C1 segment of cervical spinal cord (tissue), 14 donors: ENCODE measurements around the gene RBM28.

Experiments used
- DNase-seq, 14 donors: peaks; one replicate each; lab custom pipeline; 2025; lab: John Stamatoyannopoulos, UW

RBM28 gene

DNA sequence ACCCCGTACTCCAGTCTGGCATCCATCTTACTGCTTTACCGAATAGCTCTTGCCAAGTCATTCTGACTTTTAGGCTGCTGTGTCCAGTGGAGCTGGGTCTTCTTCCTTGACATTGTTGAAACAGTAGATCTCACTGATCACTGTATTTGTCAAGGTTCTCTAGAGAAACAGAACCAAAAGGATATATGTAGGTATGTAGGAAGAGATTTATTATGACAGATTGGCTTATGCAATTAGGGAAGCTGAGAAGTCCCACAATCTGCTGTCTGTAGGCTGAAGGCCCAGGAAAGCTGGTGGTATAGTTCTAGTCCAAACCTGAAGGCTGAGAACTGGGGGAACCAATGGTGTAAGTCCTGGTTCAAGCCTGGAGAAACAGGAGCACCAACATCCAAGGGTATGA, 29.9 kb upstream of the RBM28 start:
- DNase-seq = no peak

DNA sequence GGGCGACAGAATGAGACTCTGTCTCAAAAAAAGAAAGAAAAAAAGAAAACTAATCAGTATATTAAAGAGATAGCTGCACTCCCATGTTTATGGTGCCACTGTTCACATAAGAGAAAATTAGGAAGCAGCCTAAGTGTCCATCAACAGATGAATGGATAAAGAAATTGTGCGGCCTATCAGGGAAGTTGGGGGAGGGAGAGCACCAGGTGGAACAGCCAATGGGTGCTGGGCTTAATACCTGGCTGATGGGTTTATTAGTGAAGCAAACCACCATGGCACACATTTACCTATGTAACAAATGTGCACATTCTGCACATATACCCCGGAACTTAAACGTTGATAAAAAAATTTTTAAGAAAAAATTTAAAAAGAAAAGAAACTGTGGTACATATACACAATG, 26.8 kb upstream of the RBM28 start:
- DNase-seq = no peak

DNA sequence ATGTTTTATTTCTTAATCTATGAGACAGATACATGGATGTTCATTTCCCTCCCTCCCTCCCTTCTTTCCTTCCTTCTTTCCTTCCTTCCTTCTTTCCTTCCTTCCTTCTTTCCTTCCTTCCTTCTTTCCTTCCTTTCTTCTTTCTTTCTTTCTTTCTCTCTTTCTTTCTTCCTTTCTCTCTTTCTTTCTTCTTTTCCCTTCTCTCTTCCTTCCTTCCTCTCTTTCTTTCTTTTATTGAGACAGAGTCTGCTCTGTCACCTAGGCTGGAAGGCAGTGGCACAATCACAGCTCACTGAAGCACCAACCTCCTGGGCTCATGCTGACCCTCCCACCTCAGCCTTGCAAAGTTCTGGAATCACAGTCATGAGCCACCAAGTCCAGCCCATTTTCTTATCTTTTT, 23.3 kb upstream of the RBM28 start:
- DNase-seq = no peak

DNA sequence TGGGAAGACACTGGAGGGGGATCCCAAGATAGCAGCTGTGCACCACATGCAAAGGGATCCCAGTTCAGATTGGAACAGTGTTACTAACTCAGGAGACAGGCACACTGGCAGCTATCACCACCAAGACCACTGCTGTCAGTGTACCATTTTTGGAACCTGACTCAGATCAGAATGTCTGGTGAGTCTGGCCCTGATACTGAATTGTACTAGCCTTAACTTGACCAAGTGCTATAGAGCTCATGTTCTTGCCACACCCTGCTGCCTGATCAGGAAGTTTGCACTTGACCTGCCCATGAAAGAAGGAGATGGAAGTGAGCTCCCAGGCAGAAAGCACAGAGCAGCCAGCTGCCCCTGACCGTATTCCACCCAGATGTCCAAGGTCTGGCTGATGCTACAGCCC, 22.6 kb upstream of the RBM28 start:
- no peak for DNase-seq

DNA sequence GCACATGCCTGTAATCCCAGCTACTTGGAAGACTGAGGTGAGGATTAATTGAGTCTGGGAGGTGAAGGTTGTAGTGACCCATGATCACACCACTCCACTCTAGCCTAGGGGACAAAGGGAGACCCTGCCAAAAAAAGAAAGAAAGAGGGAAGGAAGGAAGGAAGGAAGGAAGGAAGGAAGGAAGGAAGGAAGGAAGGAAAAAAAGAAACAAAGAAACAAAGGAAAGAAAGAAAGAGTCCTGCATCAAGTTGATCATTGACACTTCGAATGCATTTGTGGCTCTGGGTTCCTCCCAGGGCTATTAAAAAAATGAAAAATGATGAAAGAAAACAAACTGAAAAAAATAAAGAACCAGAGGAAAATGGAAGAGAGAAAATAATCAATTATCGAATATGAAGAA, 21.7 kb upstream of the RBM28 start:
- DNase-seq = no peak

DNA sequence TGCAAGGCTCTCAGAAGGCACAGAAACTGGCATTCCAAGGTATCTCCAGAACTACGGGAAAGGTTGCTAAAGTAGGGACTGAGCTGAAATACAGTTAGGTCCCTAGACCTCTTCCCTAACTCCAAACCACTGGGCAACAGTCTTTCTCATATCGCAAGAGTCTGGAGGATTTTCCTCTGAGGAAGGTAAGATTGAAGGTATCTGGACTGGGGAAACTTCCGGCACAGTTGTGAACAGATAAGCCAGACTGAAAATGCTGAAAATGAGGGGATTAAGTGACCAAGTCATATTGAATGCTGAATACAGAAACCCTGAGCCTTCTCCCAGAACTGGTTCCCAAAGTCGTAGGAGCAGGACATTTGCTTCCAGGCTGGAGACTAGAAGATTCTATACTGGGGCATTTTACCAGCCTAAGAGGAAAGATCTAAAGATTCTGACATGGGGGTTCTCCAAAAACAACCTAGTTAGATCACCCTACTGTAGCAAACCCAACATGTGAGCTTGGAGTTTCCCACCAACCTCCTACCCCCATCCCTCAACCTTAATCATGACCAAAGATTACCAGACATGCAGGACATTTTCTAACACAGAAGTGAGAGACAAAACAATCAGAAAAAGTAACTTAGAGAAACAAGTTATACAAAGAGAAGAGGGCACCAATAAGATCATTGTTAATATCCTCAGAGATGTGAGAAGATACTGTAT, 20.6 kb upstream of the RBM28 start:
- no peak for DNase-seq

DNA sequence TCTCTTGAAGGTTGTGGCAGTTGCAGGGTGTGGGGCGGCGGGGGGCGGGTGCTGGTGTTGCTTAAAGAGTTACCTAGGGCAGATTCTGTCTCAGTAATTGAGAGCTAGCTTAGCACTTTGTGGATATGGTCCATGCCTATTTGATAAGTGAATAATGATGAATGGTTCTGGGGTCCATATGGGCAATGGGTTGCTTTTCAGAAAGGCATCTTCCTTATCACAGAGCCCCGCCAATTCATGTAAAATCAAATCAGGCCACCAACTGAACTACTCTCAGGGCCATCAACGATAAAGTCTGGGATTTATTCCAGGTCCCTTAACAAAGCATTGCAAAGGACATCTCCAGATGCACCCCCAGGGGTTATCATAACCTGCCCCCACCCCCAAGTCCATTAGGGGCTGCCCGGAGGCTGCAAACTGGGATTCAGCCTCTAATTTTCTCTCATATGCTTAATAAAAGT, 19.6 kb upstream of the RBM28 start:
- no peak for DNase-seq

DNA sequence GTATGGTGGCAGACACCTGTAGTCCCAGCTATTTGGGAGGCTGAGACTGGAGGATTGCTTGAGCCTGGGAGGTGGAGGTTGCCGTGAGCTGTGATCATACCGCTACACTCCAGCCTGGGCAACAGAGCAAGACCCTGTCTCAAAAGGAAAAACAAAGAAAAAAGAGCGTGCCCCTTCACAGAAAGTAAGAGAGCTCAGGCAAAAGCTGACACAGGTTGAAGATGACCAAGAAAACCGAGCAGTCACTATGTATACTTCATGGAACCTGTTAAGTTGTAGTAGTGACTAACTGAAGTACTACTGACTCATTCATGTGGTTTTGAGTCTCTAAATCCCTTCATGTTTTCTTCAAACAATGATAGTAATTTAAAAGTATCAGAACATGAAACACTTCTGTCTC, 19.0 kb upstream of the RBM28 start:
- no peak for DNase-seq

DNA sequence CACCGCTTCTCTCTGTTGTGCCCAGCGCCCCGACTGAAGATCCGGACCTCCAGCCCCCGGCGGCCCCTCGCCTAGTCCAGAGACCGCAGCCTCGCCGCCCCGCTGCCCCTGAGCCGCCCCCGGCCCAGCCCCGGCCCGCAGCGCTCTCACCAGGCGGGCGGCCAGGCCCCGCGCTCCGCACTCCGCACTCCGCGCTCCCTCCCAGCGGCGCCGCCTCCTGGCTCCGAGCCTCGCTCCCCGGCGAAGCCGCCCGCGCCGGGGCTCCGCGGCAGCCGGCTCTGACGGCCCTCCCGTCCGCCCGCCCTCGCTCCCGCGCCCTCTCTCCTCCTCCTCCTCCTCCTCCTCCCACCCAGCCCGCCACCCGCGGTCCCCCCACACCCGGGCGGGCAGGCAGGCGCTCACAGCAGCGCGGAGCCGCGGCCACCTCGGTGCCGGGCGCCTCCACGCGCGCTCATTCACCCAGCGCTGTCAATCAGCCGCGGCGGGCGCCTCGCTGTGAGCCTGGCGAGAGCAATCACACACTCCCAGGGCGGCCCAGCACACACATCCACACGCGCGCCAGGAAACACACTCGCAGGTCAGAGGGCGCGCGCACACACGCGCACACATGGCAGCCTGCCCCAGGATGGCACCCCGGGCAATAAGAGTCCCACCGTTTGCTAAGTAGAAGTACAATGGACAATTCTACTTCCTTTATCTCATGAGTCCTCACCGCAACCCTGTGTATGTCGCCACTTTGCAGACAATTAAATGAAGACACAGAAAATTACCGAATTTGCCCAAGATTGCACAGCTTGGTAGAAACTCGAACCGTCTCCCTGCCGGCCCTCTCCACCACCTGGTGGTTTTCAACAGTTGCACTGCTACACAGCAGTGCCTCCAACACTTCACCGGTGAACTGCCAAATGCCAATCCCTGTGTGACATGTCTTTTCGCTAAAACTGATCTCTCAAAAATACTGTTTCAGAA, 18.0 kb upstream of the RBM28 start, which contains the start of gene PRRT4:
PRRT4 (minus strand) TSS at position 280 of the 969 bp plus-strand sequence.
- peak in 5 of 14 donors; percentile 12 to 69 (median 29) for DNase-seq

DNA sequence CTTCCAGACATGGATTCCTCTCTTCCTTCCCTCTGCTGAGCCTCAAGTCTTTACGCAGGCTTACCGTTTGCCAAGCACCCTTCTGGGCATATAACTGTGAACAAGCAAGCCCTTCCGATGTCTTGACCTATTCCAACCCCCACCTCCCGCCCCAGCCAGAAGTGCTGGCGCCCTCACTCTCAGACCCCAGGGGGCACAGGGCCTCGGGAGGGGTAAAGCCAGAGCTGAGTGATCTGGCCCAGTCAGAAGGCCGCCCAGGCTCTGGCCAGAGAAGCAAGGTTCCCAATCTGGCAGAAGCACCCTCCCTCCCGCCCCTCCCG, 16.6 kb upstream of the RBM28 start:
- peak in 1 of 14 donors; percentile 10 for DNase-seq

DNA sequence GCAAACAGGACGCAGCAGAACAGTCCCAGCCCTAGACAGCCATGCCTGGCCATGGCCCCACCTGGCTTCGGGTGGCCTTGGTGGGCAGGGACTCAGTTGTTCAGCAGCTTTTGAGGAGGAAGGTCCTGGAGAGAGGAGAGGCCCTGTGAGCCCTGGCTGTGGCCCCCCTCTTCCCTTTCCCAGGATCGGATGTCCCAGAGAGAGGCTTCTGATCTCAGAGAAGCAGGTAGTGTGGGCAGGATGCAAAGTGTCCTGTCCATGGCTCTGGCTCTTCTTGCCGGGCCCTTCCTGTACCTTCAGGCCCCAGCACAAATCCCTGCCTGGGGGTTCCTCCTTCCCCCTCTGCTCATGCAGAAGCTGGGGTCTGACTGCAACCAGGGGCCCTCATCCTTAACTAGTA, 16.2 kb upstream of the RBM28 start:
- no peak for DNase-seq

DNA sequence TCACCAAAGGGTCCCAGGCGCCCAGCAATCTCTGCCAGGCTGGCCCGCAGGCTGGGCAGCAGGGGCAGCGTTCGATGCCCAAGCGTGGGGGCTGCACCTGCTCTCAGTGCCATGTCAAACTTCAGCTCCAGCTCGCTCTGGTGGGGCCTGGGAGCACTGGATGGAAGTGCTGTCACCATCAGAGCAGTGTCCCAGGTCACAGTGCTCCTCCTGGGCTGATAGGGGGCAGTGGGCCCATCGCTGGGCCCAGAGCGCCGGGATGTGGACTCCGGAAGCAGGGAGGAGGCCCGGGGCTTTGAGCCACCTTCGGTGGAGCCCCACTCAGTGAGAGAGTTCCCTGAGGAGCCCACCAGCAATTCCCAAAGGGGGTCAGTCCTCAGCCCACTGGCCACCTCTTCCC, 15.6 kb upstream of the RBM28 start:
- no peak for DNase-seq

DNA sequence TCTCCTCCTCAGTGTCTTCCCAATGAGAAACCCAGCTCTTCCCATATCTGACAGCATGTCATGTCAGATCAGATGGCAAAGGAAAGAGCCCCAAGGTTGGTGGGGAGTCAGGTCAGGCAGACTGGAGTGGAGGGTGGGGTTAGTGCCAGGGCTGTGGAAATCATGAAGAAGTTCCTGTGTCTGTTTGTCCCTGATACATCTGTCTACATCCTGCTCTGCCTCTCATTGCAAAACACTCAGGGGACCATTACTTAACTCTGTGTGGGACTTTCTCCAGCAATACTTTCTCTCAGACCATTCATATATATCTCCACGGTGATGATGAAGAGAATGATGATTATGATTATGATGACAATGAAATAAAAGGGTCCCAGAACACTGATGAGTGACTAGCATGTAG, 14.5 kb upstream of the RBM28 start:
- DNase-seq = no peak

DNA sequence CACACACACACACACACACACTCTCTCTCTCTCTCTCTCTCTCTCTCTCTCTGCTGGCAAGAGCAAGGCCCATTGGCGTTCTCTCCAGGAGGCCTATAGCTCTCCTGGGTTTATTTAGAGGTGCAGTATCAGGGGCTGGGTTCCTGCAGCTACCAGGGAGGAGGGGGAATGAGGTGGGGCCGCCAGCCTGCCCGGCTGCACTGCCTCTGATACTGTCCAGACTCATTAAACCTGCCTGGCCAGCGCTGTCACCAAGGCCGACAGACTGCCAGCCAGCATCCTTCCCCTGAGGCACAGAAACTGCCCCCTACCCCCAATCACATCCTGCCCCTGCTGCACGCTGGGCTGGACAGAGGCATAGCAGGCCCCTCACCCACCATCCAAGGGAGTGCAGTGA, 13.5 kb upstream of the RBM28 start:
- no peak for DNase-seq

DNA sequence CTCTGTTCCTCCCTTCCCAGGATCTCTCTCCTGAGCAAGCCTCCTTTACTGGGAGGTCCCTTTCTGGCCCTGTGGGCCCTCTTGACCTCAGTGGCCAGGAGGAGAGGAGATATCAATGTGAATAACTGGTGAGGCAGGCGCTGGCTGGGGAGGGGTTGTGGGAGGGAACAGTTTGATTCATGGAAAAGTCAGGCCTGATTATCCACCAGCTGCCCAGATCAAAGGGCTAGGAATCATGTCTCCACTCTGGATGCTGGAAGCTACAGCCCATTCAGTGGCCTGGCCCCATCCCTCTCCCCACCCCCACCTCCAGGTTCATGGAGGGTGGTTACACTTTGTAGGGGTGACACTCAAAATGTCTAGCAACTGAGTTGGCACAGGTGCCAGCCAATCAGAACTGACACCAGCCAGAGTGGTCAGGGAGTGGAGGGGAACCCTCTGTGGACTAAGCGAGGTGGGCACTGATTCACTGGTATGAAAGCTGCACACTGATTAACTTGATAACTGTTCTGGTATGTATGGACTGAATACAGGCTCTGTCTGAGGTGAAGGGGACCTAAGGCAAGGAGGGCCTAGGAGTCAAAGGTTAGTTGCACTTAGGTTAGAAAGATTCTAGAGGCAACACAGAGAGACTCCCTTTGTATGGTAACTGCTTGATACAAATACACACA, 13.0 kb upstream of the RBM28 start:
- DNase-seq = no peak

DNA sequence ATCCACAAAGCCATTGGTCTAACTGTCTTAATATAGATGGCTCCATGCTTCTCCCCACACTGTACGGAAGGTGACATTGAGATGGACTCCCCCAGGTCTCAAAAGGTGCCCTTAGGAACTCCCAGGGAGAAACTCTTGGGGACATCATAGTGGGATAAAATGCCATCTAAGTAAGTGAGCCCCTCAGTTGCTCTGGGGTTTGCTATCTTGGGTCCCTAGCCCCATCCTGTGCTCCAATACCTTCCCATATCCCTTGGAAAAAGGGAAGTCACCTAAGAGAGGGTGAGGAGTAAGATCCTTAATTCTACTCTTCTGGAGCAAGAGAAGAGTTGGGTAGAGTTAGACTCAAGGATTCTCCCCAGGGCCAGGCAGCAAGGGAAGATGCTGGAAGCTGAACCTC, 9.9 kb upstream of the RBM28 start:
- no peak for DNase-seq

DNA sequence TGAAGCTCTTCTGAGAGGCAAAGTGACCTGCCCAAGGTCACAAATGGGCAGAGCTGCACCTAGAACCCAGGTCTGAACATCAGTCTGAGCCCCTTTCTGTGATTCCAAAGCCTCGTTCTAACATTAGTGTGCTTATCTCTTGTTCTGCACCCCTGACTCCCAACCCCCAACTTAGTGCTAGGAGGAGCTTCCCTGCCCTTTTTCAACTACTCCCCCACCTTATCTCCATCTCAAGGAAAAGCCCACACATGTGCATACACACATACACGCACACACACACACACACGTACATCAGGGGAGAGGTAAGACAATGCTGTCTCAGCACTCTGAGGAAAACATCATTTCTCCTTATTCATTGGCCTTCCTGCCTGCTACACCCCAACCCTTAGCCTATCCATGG, 9.5 kb upstream of the RBM28 start:
- no peak for DNase-seq

DNA sequence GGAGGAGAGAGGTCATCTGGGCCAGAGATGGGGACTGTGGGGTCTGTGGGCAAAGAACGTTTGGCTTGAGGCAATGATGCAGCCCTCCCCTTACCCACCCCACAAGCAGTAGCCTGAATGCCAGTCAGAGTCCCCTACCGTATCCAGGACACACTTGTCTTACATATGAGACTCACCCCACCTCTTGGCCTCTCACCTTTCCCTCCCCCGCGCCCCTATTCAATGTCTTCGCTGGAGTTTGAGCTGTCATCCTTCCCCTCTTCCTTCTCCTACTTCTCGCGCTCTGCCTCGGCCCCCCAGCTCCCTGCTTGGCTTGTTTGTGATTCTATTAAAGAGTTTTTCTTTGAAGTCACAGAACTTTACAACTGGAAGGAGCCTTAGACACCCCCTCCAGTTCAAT, 8.9 kb upstream of the RBM28 start:
- DNase-seq = no peak

DNA sequence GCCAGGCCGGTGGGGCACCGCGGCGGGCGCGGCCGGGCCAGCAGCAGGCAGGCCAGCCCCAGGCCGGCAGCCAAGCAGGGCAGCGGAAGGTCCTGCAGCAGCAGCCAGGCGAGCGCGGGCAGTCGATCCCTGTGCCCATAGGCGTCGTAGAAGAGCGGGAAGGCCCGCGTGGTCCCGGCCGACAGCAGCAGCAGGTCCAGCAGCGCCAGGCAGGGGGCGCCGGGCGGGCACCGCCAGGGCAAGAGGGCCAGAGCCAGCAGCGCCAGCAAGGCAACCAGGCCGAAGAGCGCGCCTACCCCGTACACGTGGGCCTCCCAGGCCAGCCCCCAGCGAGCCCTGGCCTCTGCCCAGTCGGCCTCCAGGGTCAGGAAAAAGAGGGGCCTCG, 8.4 kb upstream of the RBM28 start:
- peak in 7 of 14 donors; percentile 6 to 62 (median 27) for DNase-seq

DNA sequence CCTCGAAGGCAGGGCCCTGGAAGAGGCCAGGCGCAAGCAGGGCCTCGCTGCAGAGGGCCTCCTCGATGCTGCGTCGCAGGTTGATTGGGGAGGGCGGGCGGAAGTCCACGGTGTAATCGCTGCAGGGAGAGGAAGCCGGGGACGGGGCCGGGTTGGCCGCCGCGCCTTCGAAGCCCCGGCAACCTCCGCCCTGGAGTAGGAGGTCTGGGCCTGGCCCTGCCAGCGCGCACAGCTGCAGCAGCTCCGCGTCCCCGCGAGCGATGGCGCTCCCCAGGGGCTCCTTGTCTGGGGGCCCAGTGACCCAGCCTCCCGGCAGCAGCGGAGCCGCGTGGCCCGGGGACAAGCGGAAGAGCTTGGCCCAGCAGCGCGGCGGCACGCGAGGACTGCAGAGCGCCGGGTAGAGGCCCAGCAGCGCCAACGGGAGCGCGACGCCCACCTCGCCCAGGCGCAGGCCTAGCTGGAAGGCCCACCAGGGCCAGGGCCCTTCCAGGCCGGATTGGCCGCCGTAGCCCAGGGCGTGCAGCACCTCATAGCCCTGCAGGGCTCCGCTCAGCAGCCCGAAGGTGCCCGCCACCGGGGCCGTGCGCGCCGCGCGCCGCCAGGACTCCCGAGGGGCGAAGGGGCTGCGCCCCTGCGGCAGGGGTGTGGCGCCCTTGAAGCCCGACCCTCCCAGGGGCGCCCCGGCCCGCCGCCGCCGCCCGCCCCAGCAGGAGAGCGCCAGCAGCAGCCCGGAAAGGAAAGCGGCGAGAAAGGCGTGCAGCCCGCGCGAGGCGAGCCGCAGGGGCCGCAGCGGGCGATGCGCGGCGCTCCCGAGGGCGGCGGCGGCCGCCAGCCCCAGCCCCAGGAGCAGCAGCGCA, 7.8 kb upstream of the RBM28 start:
- DNase-seq = no peak

DNA sequence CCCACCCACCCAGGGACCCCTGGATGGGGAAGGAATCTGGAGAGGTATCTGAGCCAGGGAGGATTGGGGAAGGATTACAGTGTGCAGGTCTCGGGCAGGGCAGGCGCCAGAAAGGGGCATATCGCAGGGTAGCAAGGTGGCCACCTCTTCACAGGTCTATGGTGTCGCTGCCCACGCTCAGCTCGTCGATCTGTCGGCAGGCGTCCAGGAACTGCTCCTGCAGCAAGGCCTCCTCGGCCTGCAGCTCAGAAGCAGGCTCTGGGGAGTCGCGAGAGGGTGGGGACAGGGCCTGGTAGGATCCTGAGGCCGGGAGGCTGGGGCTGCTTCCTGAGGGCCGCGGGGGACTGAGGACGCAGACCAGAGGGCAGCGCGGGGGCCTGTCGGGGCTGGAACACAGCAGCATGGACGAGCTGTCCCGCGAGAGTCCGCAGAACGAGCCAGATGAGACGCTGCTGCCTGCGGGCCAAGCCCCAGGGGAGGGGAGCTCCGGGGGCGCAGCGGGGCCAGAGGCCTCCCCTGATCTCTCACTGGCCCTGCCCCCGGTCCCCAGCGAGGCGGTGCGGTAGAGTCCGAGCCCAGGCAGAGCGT, 7.1 kb upstream of the RBM28 start:
- no peak for DNase-seq
